Heart left ventricle (tissue), 16 donors: ENCODE data around the gene CEP170. TPM values are rescaled to one million over a fixed set of nuclear protein-coding genes. Genes with fewer than 3 reads are reported as not detected.

Experiments used
- ATAC-seq, 4 donors: fragments of 200-7000 bp; cut with Tn5 transposase; one replicate each; pipeline ENCODE4 v1.9.1; 2020 to 2022; ENCODE audit warnings: moderate library complexity in 4 of 4, mild to moderate bottlenecking in 3 of 4, moderate number of reproducible peaks in 1 of 4
- DNase-seq, 5 donors: peaks; one replicate each; pipeline ENCODE4 v3.0.0-alpha.2; 2020
- H3K27ac ChIP-seq, 12 donors: fragments of 200-600 bp; sonication (generic) in 4 of 12; one replicate each; pipeline versions ENCODE4 v1.5.0 to v1.8.0; 2016 to 2022; ENCODE audit warnings: mild to moderate bottlenecking in 2 of 12
- H3K27me3 ChIP-seq, 9 donors: fragments of 200-600 bp; sonication (generic) in 2 of 9; one replicate each; pipeline versions ENCODE4 v1.5.1 to v1.8.0; 2016 to 2022; ENCODE audit warnings: mild to moderate bottlenecking in 3 of 9
- H3K36me3 ChIP-seq, 9 donors: fragments of 200-600 bp; sonication (generic) in 2 of 9; one replicate each; pipeline versions ENCODE4 v1.5.0 to v1.8.0; 2018 to 2022; ENCODE audit warnings: mild to moderate bottlenecking in 2 of 9
- H3K4me1 ChIP-seq, 12 donors: fragments of 200-600 bp; sonication (generic) in 4 of 12; one replicate each; pipeline versions ENCODE4 v1.5.0 to v1.8.0; 2016 to 2022; ENCODE audit warnings: mild to moderate bottlenecking in 3 of 12
- H3K4me3 ChIP-seq, 12 donors: fragments of 200-600 bp; sonication (generic) in 4 of 12; one replicate each; pipeline versions ENCODE4 v1.5.0 to v1.8.0; 2017 to 2022; ENCODE audit warnings: mild to moderate bottlenecking in 9 of 12, moderate library complexity in 4 of 12
- H3K9me3 ChIP-seq, 12 donors: fragments of 200-600 bp; sonication (generic) in 4 of 12; one replicate each; pipeline versions ENCODE4 v1.5.0 to v1.8.0; 2016 to 2022; ENCODE audit warnings: mild to moderate bottlenecking in 1 of 12
- POLR2A ChIP-seq, 2 donors: fragments of 450-650 bp; IDR thresholded peaks; one replicate each; pipeline ENCODE4 v1.6.1; 2017; ENCODE audit warnings: antibody characterized with exemption in 2 of 2, mild to moderate bottlenecking in 2 of 2, moderate library complexity in 2 of 2
- WGBS, 4 donors: extraction: QIAGEN DNeasy Blood & Tissue Kit in 2 of 4; methylation state at CpG; one replicate each; pipeline versions ENCODE4 v1.1.5 to v1.1.7; 2013 to 2018; 5-methylcytosine and 5-hydroxymethylcytosine counted together
- intact Hi-C, 10 donors: fragments of 100-400 bp; cut with DNase I; formaldehyde crosslinking; loops; one replicate each; pipeline versions ENCODE4 v1.11.1 to v1.14.2; 2022
- polyA plus RNA-seq, 2 donors: library from polyadenylated mRNA; stranded (reverse); fragments of 200-250 nt; gene quantifications; one replicate each; pipeline ENCODE4 v1.2.3, GENCODE V29; 2013
- total RNA-seq, 9 donors: library from RNA; depleted of rRNA in 2 of 9; stranded (reverse); fragments of >200 nt in 2 of 9; fragmentation: NEBNext Ultra II Directional in 3 of 9; extraction: Animal tissue kit (Norgen Biotek cat#: 25700) in 3 of 9; gene quantifications; one replicate each; pipeline versions ENCODE4 v1.1.0 to v1.2.4, GENCODE V29; 2016 to 2023
- TF ChIP-seq, protein P1 (sequence below), 12 donors: fragments of 200-600 bp; sonication (generic) in 4 of 12; IDR thresholded peaks; one replicate each; pipeline versions ENCODE4 v1.5.0 to v1.8.0; 2018 to 2022; ENCODE audit warnings: antibody characterized with exemption in 12 of 12, mild to moderate bottlenecking in 5 of 12
- donor health status: ischemic (EF 13 %, LVEDD 7.1; RV severe dilation, severe dysfunction).
- donor health status: healthy with polysubstance abuse.
- donor health status: DM: no; HTN: yes; CAD: no.
- donor health status: DM: no; HTN: no; CAD: no.
- donor health status: ischemic (EF 25% LVEDD 6.9; RV normal size, moderate dysfunction).
- donor health status: ischemic (EF 25% LVEDD 5.7; RV mildly dilated, moderate dysfunction).
- donor health status: healthy.
- donor health status: DM: yes; HTN: yes; CAD: no.
- donor health status: ischemic (EF 35%, LVEDD 5.7; RV mildly dilated, moderate dysfunction).
- donor health status: nonischemic (EF 11% LVEDD 7.7; RV severe dilation, severe dysfunction).
- donor health status: DM: yes; HTN: yes; CAD: no.
- donor health status: PGD.
- donor health status: ischemic (EF 29% LVEDD 5.4; RV normal size, mild dysfunction).
- donor health status: nonischemic (EF 23%, LVEDD 6.1; RV moderate dilation, normal function).

CEP170 gene
- total and polyA plus RNA-seq, 11 donors: 9.7 to 70.3 (median 37.7) TPM

- Histone ChIP-seq H3K36me3 (no peaks in the 10 kb centered on the region), H3K27me3 (no peaks in the 10 kb centered on the region), H3K27ac (peak overlapping the region in 2 of 12 donors; percentile 95 to 98), H3K4me3 (peak overlapping the region in 6 of 12 donors; percentile 72 to 85 (median 82)), H3K4me1 (peaks cover 0 to 58% (median 26%) of the 10 kb centered on the region in 12 donors), H3K9me3 (no peaks in the 10 kb centered on the region)
- no peak for DNase-seq
- no peak for TF ChIP-seq POLR2A (IDR thresholded peaks at IDR 0.05)
- TF ChIP-seq, protein P1, sequence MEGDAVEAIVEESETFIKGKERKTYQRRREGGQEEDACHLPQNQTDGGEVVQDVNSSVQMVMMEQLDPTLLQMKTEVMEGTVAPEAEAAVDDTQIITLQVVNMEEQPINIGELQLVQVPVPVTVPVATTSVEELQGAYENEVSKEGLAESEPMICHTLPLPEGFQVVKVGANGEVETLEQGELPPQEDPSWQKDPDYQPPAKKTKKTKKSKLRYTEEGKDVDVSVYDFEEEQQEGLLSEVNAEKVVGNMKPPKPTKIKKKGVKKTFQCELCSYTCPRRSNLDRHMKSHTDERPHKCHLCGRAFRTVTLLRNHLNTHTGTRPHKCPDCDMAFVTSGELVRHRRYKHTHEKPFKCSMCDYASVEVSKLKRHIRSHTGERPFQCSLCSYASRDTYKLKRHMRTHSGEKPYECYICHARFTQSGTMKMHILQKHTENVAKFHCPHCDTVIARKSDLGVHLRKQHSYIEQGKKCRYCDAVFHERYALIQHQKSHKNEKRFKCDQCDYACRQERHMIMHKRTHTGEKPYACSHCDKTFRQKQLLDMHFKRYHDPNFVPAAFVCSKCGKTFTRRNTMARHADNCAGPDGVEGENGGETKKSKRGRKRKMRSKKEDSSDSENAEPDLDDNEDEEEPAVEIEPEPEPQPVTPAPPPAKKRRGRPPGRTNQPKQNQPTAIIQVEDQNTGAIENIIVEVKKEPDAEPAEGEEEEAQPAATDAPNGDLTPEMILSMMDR (IDR thresholded peaks at IDR 0.05): no peak
- 91 to 99% (median 98%) methylated on average over 1 of the region's 1 CpG for WGBS, 4 donors
- ATAC-seq: no peak
- intact Hi-C loops: loop anchor here in 4 of 10 donors (5.0 to 10.0 kb wide), 5 partner anchors 122 to 1578 kb away; partner anchors contain the start of genes ADSS2 (in 2 of the 4) and COX20 (in 1 of the 4)
Measured at GRCh38 chr1:243257189-243257588, 2.1 kb upstream of the CEP170 start.

- intact Hi-C loops: loop anchor here in 4 of 10 donors (5.0 to 10.0 kb wide), 5 partner anchors 122 to 1578 kb away; partner anchors contain the start of genes ADSS2 (in 2 of the 4) and COX20 (in 1 of the 4)
- H3K27me3 ChIP-seq: no peaks in the 10 kb centered on the region
- ATAC-seq (no peak), DNase-seq (no peak)
- TF ChIP-seq POLR2A (IDR thresholded peaks at IDR 0.05): no peak
- TF ChIP-seq, protein P1 (IDR thresholded peaks at IDR 0.05): no peak
- peak overlapping the region in 11 of 12 donors; percentile 90 to 98 (median 96) for H3K27ac ChIP-seq
- H3K4me3 ChIP-seq: peak overlapping the region; percentile 29 to 100 (median 83)
- H3K36me3 ChIP-seq: no peaks in the 10 kb centered on the region
- WGBS, 4 donors: 31 to 46% (median 38%) methylated on average over 2 of the region's 2 CpGs
- no peaks in the 10 kb centered on the region for H3K9me3 ChIP-seq
- H3K4me1 ChIP-seq: peaks cover 0 to 64% (median 29%) of the 10 kb centered on the region in 12 donors
Measured at GRCh38 chr1:243256590-243256989, 1.5 kb upstream of the CEP170 start.

- Histone ChIP-seq H3K9me3 (no peaks in the 10 kb centered on the region), H3K27me3 (no peaks in the 10 kb centered on the region), H3K36me3 (no peaks in the 10 kb centered on the region), H3K27ac (peak within 1 kb of the TSS; percentile 93 to 98 (median 96)), H3K4me3 (peak within 1 kb of the TSS; percentile 72 to 100 (median 84)), H3K4me1 (peaks cover 0 to 66% (median 34%) of the 10 kb centered on the region in 12 donors)
- intact Hi-C loops: loop anchor here in 4 of 10 donors (5.0 to 10.0 kb wide), 5 partner anchors 121 to 1579 kb away; partner anchors contain the start of genes ADSS2 (in 2 of the 4) and COX20 (in 1 of the 4)
- ATAC-seq: peak; percentile 93 to 96 (median 96)
- DNase-seq: peak; percentile 96 to 99 (median 99)
- WGBS, 4 donors: 0% methylated on average over 14 to 32 of the region's 32 CpGs
- peak in 1 of 2 donors; percentile 87 for TF ChIP-seq POLR2A (IDR thresholded peaks at IDR 0.05)
- TF ChIP-seq, protein P1 (IDR thresholded peaks at IDR 0.05): no peak
Measured at GRCh38 chr1:243255791-243256512, 871 bp upstream of the CEP170 start, which contains the start of gene SDCCAG8. Gene SDCCAG8 (plus strand): TSS chr1:243256041. CDS start chr1:243256174, 133 bp downstream.
